WI38 (cell line): ENCODE data around the gene ARPC3.
A peak's percentile ranks its signal among the peaks of the same experiment; 100 is the strongest.
"Not testable (repeated sequence)": the region's sequence is repeated elsewhere in the genome, so short reads cannot be mapped to it uniquely, and the experiment has no call there.

Experiments
- H3K4me3 ChIP-seq: 2 replicates; pipeline ENCODE4 v1.5.1; 2011; ENCODE audit warnings: low read depth, mild to moderate bottlenecking, control low read depth, low read length
- TF ChIP-seq, protein P1 (sequence below): IDR thresholded peaks from 2 replicates; pipeline ENCODE4 v1.5.1; 2012; ENCODE audit warnings: low read depth, mild to moderate bottlenecking, control low read depth, low read length

Gene ARPC3

DNA sequence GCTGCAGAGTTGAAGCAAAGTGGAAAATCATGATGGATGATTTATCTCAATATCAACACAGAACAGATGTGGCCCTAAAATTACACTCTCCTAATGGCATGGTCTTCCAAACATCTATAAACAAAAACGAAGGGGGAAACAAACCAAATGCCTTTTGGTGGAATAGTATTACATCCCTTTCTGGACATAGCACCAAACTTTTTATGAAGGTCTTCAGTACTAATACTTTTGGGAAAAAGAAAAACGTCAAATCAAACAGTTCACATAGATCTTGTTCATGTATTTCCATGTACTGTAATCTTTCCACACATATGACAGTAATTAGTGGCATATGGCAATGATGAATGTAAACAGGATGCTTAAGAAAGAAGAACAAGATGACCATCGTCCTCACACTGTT, 23.7 kb downstream of the ARPC3 start:
- no peak overlapping the region for H3K4me3 ChIP-seq
- TF ChIP-seq, protein P1, sequence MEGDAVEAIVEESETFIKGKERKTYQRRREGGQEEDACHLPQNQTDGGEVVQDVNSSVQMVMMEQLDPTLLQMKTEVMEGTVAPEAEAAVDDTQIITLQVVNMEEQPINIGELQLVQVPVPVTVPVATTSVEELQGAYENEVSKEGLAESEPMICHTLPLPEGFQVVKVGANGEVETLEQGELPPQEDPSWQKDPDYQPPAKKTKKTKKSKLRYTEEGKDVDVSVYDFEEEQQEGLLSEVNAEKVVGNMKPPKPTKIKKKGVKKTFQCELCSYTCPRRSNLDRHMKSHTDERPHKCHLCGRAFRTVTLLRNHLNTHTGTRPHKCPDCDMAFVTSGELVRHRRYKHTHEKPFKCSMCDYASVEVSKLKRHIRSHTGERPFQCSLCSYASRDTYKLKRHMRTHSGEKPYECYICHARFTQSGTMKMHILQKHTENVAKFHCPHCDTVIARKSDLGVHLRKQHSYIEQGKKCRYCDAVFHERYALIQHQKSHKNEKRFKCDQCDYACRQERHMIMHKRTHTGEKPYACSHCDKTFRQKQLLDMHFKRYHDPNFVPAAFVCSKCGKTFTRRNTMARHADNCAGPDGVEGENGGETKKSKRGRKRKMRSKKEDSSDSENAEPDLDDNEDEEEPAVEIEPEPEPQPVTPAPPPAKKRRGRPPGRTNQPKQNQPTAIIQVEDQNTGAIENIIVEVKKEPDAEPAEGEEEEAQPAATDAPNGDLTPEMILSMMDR, result no peak

DNA sequence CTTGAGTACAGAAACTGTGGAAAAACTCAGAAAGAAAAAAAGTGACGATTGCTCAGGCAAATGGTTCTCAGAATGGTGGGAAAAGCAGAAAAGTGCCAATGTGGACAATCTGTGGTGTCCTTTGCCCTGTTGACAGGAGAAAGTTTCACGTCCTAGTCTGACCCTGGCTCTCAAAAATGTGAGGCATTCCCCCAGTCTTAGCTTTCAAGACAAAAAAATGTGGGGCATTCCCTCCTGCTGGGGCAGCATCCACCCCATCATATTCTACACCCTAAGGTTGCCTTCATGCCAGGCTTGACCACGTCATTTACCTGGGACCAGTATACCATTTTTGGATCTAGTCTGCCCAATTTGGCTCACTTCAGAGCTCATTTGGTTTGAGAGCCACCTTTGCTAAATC, 25.9 kb downstream of the ARPC3 start:
- TF ChIP-seq, protein P1, result no peak
- no peak overlapping the region for H3K4me3 ChIP-seq

DNA sequence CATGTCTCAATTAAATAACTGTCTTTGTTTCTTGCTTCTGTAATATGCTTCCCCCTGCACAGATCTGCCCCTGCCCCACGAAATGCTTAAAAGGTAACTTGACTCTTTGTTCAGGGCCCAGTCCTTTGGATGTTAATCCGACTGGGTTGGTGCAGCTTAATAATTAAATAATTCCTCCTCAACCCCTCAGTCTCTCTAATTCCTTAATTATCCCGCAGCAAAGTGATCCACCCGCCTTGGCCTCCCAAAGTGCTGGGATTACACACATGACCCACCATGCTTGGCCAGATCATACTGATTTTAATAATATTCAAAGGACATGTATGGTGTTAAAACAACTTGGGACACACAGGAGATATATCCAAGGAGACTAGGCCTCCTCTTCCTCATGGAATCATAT, 28.4 kb downstream of the ARPC3 start:
- no peak overlapping the region for H3K4me3 ChIP-seq
- TF ChIP-seq, protein P1, result no peak

DNA sequence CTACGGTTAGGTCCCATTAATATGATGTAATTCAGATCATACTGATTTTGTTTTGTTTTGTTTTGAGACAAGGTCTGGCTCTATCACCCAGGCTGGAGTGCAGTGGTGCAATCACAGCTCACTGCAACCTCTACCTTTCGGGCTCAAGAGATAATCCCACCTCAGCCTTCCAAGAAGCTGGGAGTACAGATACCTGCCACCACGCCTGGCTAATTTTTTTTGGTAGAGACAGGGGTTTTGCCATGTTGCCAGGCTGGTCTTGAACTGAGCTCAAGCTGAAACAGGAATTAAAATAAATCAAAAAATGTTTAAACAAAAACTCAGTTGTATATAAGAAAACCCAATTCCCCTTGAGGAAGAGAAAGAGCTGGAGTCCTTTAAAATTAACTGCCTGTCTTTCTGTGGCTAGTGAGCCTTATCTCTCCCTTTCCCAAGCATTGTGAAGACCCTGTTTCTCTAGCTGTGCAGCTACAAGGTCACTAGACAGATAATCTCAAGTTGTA, 28.9 kb downstream of the ARPC3 start:
- no peak overlapping the region for H3K4me3 ChIP-seq
- TF ChIP-seq, protein P1, result no peak

DNA sequence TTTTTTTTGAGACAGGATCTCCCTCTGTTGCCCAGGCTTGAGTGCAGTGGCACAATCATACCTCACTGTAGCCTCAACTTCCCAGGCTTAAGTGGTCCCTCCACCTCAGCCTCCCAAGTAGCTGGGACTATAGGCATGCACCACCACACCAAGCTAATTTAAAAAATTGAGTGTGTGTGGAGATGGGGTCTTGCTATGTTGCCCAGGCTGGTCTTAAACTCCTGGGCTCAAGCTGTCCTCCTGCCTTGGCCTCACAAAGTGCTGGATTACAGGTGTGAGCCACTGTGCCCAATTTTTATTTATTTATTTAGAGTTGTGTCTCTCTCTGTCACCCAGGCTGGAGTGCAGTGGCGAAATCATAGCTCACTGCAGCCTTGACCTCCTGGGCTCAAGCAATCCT, 29.5 kb downstream of the ARPC3 start:
- not testable (repeated sequence) for H3K4me3 ChIP-seq

DNA sequence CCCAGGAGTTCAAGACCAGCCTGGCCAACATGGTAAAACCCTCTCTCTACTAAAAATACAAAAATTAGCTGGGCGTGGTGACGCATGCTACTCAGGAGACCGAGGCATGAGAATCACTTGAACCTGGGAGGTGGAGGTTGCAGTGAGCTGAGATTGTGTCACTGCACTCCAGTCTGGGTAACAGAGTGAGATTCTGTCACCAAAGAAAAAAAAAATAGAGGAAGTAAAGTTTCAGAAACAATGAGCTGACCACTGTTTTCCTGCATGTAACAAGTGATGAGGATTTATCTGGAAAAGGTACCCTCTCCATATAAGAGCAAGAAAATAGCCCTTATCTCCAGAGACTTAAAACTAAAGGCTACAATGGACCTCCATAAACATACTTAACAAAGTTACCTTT, 33.0 kb downstream of the ARPC3 start:
- not testable (repeated sequence) for H3K4me3 ChIP-seq

DNA sequence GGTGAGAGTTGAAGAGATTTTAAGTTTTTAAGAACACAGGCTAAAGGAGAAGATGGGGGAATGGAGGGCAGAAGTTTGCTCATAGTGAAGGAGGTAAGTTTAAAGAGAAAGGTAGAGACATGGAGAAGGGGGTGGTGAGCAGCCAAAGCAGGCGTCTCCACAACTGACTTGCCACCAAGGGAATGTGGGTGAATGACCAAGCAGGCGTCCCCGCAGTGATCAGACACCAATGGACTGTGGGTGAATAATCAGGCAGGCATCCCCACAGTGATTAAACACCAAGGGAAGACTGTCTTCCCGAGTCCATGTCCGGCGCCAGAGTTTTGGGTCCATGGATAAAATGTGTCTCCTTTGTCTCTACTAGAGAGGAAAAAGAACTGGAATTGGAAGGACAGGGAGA, 40.1 kb downstream of the ARPC3 start:
- not testable (repeated sequence) for H3K4me3 ChIP-seq

DNA sequence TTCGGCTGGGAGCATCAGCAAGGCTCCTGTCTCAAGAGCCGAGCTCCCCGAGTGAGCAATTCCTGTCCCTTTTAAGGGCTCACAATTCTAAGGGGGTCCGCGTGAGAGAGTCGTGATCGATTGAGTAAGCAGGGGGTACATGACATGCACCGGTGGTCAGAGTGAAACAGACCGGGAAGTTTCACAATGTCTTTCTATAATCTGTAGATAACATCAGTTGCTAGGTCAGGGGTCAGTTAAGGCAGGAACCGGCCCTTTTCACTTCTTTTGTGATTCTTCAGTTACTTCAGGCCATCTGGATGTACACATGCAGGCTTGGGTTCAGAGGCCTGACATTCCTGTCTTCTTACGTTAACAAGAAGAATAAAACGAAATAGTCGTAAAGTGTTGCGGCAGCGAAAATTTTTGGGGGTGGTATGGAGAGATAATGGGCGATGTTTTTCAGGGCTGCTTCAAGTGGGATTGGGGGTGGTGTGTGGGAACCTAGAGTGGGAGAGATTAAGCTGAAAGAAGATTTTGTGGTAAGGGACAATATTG, 44.9 kb downstream of the ARPC3 start:
- not testable (repeated sequence) for H3K4me3 ChIP-seq

DNA sequence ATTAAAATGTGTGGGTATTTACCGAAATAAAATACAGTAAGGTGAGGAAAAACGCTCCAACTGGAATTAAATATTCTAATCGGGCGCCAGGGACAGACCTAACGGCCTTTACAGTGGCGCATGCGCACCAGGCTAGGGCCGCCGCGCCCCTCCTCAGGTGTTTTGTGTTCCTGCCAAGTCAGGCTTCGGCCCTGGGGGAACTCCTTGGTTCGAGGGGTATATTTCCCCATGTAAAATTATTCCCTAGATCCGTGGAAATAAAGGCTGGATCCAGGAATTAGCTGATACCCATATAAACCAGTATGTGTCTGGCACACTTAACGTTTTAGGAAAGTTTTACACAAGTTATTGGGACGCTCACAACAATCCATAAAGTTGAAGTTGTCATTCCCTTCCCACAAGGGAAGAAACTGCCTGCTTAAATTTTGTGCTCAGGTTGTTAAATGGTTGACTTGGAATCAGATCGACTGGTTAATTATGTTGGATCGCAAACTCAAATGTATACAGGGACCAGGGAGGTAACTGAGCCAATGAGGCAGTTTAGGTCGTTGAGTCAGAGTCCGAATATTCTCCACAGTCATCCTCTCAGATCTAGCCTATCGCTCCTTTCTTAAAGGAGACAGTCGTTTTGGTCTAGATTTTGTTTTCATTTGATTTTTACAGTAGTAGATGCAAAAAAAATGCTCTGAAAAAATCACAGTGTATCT, 46.0 kb downstream of the ARPC3 start:
- TF ChIP-seq, protein P1, result no peak
- H3K4me3 ChIP-seq, result peak overlapping the region; percentile 91
